Left colon (tissue), 2 donors: ENCODE data around the gene PPP1R14D. TPM values are rescaled to one million over a fixed set of nuclear protein-coding genes. Genes with fewer than 3 reads are reported as not detected.

Experiments
- ATAC-seq: fragments of 200-7000 bp; cut with Tn5 transposase; one replicate; pipeline ENCODE4 v1.9.1; 2020; ENCODE audit warnings: mild to moderate bottlenecking, moderate library complexity
- DNase-seq, 2 donors: peaks; one replicate each; pipeline ENCODE4 v3.0.0-alpha.2; 2020
- intact Hi-C, 2 donors: fragments of 100-400 bp; cut with DNase I in 1 of 2; cut with micrococcal nuclease in 1 of 2; formaldehyde crosslinking; loops; one replicate each; pipeline versions ENCODE4 v1.11.2 to v1.14.0; 2022; cut with DNase I, micrococcal nuclease
- total RNA-seq, 2 donors: library from RNA; stranded (reverse); fragmentation: NEBNext Ultra II Directional; extraction: Animal tissue kit (Norgen Biotek cat#: 25700); gene quantifications; one replicate each; pipeline ENCODE4 v1.2.1, GENCODE V29; 2021
- donor health status: DM: no; HTN: no; CAD: no.
- donor health status: DM: yes; HTN: yes; CAD: no.

Gene PPP1R14D
- total RNA-seq, 2 donors from 2014 or later: 153 to 171 TPM

DNA sequence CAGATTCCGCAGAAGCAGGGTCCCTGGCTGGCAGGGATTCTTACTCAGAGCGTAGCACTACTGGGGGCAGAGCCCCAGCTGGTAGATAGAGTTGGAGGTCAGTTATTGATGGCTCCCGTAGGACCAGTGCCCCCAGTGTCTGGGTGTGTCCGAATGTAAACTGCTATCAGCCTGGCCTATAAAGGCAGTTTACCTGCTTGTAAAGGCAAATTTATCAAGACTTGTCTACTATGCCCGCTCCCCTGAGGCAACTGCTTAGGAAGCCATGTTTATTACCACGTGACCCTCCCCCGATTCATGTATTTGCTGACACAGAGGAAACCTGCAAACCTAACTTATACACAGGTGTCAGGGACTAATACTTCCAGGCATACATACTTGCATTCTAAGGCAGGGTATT lies 607 bp upstream of the PPP1R14D start:
- intact Hi-C loops: no loop called here
- peak; percentile 51 to 65 for DNase-seq
- ATAC-seq: peak; percentile 53

GRCh38 chr15:40826423-40827075 lies 2.0 kb downstream of the PPP1R14D start:
- intact Hi-C loops: no loop called here
- DNase-seq (no peak), ATAC-seq (peak; percentile 11)

DNA sequence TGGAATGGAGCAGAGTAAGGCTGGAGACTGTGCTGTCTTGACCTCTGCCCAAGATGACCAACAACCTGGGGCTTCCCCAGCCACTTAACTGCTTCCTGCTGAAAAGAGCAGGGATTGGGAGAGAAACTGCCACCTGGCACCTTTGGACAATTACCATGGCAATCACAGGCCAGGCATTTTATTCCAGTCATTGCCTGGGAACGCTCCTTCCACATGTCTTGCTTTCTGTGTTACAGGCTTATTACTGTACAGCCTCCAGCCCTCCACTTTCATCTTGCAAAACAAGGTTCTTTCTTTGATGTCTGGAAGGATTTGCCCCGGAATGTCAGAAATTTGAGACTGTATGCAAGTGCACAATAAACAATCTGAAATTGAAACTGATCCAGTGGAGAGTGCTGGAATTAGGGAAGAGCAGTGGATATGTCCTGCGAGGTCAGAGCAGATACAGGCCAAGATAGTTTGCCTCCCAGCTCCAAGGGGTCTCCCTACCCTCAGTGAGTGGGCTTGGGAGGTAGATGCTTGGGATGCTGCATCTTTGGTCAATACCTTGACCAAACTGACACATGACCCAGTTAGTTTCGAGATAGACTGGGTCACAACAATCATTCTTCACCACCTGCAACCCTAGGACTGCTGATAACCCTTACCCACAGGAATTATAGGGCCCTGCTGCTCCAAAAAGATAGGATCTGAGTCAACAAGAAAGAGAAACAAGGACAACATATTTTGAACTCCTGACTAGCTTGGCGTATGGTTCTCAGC lies 2.7 kb downstream of the PPP1R14D start:
- DNase-seq: peak; percentile 62 to 86
- intact Hi-C loops: no loop called here
- peak; percentile 59 for ATAC-seq

- intact Hi-C loops: no loop called here
- no peak for DNase-seq
- ATAC-seq: peak; percentile 59
Observed at GRCh38 chr15:40823572-40824343, 4.8 kb downstream of the PPP1R14D start.

GRCh38 chr15:40821195-40821594 lies 7.3 kb downstream of the PPP1R14D start:
- no peak for ATAC-seq
- no peak for DNase-seq
- intact Hi-C loops: no loop called here

- intact Hi-C loops: no loop called here
- no peak for DNase-seq
Observed at GRCh38 chr15:40819048-40819447, 9.5 kb downstream of the PPP1R14D start.

DNA sequence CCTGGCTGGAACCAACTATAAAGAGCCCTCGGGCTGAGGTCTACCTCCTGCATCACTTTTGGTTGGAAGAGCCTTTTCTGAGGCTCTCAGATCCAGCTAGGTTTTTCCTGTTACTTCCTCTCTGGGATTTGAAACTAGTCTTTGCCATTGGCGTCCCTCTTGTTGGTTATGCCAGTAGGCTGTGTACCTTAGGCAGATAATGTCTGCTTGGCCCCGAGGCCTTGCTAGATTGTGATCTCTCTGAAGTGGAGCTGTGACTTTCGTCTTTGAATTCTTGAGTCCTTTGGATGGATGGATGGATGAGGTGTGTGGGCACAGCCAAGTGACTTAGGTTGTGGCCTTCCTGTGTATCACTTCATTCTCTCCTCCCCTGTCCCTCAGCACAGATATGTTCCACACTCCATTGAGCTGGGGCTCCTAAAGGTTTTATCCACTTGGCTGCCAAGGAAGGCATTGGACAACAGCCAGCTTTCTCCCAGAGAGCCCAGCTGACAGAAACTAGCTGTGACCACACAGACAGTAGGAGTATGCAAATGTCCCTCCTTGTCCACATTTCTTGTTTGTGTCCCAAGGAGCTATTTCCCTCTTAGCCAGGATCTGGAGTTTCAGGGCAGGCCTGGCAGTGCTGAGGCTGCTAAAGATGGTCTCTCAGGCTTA lies 13.3 kb downstream of the PPP1R14D start:
- intact Hi-C loops: no loop called here

More at GRCh38 chr15:40819048-40819447, 9.5 kb downstream of the PPP1R14D start:
- ATAC-seq: no peak

GRCh38 chr15:40812721-40813425 lies 15.6 kb downstream of the PPP1R14D start:
- no peak for ATAC-seq
- no peak for DNase-seq
- intact Hi-C loops: no loop called here

More for the DNA sequence above, 13.3 kb downstream of the PPP1R14D start:
- DNase-seq (no peak), ATAC-seq (no peak)

DNA sequence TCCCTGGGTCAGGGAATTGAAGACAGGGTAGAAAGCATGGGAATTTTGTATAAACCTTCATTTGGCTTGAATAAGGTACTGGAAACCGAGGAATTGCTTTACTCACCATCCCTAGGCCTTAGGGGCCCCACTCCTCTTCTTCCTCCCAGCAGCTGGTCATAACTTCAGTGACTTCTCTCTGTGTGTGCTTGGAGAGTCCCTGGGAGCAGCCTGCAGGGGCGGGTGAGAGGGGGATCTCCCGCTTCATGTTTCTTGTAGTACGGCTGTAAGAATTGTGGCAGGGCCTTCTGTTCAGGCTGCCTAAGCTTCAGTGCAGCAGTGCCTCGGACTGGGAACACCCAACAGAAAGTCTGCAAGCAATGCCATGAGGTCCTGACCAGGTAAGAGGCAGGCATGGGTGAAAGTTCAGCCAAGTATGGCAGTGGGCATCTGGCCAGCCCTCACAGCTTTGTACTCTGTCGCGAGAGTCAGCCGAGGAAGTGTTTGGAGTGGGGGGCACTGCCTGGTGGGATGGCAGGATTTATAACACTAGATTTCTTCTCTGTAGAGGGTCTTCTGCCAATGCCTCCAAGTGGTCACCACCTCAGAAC lies 19.6 kb downstream of the PPP1R14D start:
- DNase-seq (no peak), ATAC-seq (no peak)
- intact Hi-C loops: no loop called here

GRCh38 chr15:40807888-40808461 lies 20.5 kb downstream of the PPP1R14D start:
- intact Hi-C loops: no loop called here
- ATAC-seq (peak; percentile 16), DNase-seq (peak in 1 of 2 donors; percentile 32)

DNA sequence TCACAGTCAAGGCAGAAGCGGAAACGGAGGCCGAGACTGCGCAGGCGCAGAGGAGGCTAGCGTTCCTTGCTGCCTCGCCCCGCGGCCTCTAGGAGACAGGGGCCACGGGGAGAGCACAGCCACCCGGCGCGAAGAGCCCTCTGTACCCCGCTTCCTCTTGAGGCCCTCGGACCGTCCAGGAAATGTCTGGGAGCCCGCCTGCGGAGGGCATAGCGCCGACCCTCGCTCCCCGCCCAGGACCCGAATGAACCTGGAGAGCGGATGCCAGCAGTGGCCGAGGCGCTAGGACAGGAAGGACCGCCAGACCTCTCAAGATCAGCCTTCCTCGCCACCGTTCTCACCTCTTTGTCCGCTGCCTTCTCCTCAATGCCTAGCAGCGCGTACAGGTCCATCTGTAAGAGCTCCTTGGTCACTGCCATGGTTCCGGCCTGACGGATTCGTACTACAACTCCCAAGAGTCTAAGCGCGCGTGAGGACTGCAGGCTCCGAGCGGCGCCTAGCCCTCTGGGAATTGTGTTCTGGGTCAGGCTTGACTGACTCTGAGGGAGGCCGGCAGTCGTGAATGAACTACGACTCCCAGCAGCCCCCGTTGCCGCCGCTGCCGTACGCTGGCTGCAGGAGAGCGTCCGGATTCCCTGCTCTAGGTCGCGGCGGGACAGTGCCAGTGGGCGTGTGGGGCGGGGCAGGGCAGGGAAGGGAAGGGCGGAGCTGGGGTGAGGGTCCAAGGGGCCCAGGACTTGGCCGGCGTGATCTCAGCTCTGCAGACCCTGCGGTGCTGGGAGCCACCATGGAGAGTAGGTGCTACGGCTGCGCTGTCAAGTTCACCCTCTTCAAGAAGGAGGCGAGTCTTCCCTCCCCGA lies 21.2 kb downstream of the PPP1R14D start, which contains the start of the genes DNAJC17 and ZFYVE19:
TSS of gene DNAJC17 (minus strand) at position 446 of the 860 bp plus-strand sequence. CDS start at position 419, 27 bp downstream.
TSS of gene ZFYVE19 (plus strand) at position 62 of the 860 bp plus-strand sequence. CDS start at position 563, 501 bp downstream.
- intact Hi-C loops: no loop called here
- peak; percentile 91 for ATAC-seq
- peak; percentile 95 to 98 for DNase-seq

- ATAC-seq (no peak), DNase-seq (no peak)
- intact Hi-C loops: no loop called here
Observed at GRCh38 chr15:40806672-40807027, 21.9 kb downstream of the PPP1R14D start.

GRCh38 chr15:40803688-40804087 lies 24.8 kb downstream of the PPP1R14D start:
- intact Hi-C loops: no loop called here
- ATAC-seq (no peak), DNase-seq (no peak)

DNA sequence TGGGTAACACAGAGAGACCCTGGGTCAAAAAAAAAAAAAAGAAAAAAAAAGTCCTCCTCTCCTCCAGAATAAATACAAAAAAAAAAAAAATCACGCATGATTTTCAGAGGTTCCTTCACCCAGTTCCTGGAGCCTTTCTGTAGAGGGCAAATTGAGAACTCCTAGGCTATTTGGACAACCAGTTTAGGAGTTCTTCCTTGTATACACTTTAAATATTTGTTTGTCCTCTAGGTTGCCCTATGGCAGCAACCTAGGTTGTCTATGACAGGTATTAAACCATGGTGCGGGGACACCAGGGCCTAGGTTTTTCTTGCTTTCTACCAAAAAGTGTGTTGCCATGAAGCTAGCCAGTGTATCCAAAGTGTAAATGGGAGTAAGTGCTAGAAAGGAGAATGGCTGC lies 25.4 kb downstream of the PPP1R14D start:
- ATAC-seq: no peak
- DNase-seq: no peak
- intact Hi-C loops: no loop called here

- ATAC-seq (no peak), DNase-seq (no peak)
- intact Hi-C loops: no loop called here
Observed at GRCh38 chr15:40799523-40799922, 29.0 kb downstream of the PPP1R14D start.

DNA sequence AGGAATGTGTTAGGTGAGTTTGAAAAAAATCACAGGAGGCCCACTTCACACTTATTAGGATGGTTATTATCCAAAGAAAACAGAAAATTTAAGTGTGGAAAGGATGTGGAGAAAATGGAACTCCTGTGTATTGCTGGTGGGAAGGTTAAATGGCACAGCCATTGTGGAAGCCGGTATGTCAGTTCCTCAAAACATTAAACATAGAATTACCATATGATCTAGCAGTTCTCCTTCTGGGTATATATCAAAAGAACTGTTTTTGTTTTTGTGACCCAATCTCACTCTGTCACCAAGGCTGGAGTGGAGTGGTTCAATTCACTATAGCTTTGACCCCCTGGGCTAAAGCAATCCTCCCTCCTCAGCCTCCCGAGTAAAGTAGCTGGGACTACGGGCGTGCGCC lies 32.0 kb downstream of the PPP1R14D start:
- intact Hi-C loops: no loop called here
- ATAC-seq: no peak

GRCh38 chr15:40796041-40796440 lies 32.5 kb downstream of the PPP1R14D start:
- ATAC-seq (no peak), DNase-seq (no peak)
- intact Hi-C loops: no loop called here

More for the DNA sequence above, 32.0 kb downstream of the PPP1R14D start:
- DNase-seq: no peak
